ENCODE data around the gene PROSER1. TPM values are rescaled to one million over a fixed set of nuclear protein-coding genes. Genes with fewer than 3 reads are reported as not detected.
"Not testable (repeated sequence)": the region's sequence is repeated elsewhere in the genome, so short reads cannot be mapped to it uniquely, and the experiment has no call there.

PROSER1 gene
- total RNA-seq, 1 donor from 2014 or later, result 10.4 TPM

DNA sequence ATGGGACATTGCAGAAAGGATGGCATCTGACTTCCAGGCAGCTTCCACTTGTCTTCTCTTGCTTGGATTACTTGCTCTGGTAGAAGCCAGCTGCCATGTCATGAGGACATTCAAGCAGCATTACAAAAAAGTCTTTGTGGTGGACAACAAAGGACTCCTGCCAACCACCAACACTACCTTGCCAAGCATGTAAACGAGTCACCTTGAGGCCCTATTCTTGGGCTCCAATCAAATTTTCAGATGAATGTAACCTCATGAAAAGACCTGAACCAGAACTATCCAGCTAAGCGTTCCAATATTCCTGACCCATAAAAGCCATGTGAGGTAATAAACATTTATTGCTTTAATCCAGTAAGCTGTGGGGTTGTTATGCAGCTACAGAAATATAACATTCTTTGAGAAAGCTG is 12.5 kb downstream of the PROSER1 start:
- no peak for DNase-seq (ENCODE audit: low spot score)

DNA sequence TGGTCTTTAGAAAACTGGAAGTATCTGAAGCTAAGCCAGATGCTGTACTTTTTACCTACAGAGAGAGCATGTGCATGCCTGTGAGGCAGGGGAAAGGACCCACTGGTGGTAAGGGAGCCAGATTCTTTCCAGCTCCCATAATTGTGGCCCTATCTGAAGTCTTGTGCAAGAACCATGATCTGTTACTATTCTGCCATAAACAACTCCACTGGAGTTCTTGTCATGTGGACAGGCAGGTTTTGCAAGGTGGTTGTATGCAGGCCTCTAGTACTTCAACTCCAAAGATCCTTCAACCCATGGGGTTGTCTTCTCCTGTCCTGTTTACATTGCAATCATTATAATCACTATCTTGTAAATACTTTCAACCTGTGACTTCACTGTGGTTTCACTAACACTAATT is 14.1 kb downstream of the PROSER1 start:
- peak; percentile 45 for DNase-seq (ENCODE audit: low spot score)

DNA sequence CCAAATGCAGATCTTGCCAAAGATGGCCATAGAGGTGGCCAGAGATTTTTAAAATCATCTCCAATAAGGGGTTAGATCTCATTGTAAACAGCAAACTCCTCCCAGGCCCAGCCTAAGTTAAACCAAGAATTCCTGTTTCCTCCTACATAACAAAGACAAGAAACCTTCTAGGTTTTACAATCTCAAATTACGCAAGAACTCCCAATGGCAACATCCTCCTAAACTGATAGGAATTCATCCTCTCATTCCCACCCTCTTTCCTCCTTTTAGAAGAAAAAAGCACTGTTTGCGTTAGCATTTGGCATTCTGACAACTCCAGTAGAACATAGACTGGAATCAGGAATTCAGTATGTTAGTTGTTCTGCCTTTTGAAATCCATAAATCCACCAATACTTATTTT is 14.6 kb downstream of the PROSER1 start:
- DNase-seq (ENCODE audit: low spot score), result no peak

DNA sequence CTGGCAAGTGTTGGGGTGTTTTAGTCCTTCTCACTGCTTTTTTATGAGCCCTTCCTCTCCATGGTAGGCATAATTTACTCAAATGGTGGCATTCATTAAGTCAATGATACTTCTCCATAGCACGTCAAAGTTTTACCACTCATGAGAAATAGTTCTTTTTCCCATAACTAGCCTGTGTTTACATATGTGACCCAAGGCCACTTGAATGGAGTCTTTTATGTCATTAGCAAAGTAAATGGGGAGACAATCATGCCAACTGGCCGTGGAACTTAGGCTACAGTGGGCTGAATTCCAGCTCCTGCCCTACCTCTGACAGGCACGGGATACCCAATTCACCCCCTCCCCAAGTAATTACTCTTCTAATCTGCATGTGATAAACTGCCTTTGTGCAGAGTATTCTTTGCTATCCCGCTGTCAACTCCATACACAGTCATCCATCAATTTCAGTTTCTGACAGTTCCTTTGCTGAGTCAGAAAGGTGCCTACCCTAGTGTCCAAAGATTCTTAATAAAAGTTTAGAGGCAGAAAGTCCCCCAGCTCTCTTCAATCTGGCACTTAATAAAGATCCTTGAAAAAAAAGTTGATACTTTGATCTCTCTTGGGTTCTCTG is 16.9 kb downstream of the PROSER1 start:
- no peak for DNase-seq (ENCODE audit: low spot score)

DNA sequence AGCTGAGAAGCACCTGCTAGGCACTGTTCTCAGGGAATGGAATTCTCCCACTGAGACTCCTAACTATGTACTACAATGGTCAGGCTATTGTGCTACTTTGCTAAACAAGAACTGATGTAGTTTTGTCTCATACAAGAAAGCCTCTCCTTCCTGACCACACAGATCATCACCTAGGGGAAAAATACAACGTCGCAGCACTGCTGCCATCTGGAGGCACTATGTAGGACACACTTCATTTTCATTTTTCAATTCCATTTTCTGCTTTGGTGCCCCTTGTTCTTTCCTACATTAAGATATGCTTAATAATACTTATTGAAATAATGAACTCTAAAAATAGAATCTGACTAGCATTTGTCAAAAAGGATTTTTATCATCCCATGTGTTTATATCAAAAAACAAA is 21.1 kb downstream of the PROSER1 start:
- DNase-seq (ENCODE audit: low spot score), result no peak

DNA sequence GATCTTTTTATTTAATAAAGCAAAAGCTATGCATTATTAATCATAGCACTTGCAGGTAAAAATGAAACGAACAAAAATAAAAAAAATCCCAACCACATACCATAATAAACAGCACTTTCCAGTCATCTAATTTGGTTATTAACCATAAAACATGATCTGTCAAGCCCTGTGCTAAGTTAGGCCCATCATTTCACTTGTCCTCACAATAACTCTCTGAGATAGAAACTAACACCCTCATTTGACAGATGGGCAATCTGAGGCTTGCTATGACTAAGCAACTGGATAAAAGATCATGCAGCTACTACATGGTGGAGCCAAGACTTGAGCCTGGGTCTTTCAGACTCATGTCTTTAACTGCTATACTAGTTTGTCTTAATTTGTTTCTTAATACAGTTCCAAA is 21.8 kb downstream of the PROSER1 start:
- DNase-seq (ENCODE audit: low spot score), result no peak

DNA sequence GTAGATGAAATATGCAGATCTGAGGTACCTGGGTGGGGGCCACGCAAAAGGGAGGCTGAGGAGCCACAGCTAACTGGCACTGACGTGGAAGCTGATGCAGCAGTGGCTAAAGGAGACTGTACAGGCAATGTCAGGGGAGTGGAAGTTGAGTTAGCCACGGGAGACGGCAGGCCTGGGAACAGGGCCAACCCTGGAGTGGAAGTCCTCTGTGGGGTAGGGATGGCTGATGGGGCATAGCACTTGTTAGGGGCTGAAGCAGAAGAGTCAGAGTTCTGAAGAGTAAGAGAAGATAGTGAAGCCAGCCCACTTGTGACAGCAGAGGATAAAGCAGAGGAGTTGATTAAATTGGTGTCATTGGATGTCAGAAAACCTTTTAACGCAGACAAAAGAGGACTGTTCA is 24.4 kb downstream of the PROSER1 start:
- DNase-seq (ENCODE audit: low spot score), result no peak

DNA sequence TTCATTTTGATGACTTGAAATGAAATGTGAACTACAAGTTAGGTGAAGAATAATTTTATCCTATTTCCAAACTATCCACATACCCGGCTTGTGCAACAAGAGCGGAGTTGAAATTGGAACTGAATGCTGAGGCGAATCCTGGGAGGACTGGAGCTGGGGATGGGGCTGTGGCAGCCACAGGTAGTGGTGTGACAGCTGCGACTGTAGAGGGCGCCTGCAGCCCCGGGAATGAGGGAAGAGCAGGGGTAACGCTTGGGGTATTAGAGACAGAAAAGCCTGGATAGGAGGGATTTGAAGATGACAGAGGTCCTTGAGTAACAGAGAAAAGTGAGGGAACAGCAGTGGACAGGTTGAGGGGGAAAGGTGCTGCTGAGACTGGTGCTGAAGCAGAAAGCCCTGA is 25.3 kb downstream of the PROSER1 start:
- no peak for DNase-seq (ENCODE audit: low spot score)

DNA sequence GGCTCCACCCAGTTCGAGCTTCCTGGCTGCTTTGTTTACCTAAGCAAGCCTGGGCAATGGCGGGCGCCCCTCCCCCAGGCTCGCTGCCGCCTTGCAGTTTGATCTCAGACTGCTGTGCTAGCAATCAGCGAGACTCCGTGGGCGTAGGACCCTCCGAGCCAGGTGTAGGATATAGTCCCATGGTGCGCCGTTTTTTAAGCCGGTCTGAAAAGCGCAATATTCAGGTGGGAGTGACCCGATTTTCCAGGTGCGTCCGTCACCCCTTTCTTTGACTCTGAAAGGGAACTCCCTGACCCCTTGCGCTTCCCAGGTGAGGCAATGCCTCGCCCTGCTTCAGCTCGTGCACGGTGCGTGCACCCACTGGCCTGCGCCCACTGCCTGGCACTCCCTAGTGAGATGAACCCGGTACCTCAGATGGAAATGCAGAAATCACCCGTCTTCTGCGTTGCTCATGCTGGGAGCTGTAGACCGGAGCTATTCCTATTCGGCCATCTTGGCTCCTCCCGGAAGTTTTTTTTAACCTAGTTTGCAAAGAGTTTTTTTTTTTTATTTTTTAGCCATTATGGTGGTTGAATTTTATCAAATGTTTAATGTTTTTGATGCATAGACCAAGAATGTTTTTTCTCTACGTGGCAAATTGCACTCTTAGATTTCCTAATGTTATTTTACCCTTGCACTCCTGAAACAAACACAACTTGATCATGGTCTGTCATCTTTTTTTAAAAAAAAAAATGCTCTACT is 31.3 kb downstream of the PROSER1 start:
- DNase-seq (ENCODE audit: low spot score), result not testable (repeated sequence)

DNA sequence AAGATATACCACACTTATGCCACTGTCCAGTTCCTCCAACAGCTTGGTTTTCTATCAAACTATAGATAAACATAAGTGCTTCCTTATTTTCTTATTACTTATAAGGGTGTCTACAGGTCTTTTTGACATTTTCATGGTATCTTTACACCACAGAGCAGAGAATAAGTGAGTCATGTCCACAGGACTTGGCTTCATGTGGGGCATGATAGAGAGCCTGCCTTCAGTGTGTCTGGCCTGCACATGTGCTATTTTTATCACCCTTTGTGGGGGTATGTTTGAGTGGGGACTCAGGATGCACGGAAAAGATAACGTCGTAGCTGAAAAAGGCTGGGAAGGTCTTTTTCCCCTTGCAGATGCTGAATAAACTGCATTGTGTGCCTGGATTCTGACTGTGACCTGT is 39.1 kb downstream of the PROSER1 start:
- DNase-seq (ENCODE audit: low spot score), result no peak

DNA sequence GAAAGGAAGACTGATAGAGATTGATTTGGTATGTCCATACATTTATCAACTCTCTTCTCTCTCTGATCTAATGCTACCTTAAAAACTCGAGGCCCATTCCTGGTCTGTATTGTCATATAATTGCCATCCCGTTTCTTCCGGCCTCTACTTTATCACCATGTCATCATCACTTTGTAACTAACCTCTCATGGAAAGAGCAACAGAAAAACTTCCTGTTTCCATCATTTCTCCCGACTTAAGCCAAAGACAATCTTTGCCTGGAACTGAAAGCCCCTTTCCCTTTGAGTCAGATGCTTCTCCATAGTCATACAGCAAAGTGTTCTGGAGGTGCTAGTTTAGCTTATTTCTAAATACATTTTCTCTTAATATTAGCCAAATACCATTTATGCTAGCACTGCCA is 44.5 kb downstream of the PROSER1 start:
- no peak for DNase-seq (ENCODE audit: low spot score)

DNA sequence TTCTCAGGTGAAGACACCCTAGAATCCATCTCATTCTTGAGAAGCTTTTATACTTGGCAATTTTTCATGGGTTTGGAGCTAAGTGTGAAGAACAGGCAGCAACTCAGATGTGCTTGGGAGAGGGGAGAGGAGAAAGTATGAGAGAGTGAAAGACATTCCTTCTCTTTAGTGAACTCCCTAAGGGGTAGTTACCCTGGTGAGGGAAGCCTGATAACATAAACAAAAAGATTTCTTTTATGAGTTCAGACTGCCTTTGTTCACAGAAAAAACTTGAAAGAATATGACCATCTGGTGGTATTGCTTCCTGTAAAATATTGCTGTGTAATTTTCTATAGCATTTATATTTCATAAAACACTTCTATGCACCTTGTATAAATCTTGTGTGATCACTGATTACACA is 47.2 kb downstream of the PROSER1 start, which contains the start of gene STOML3:
TSS of gene STOML3 (minus strand) at position 139 of the 400 bp plus-strand sequence. CDS start at position 29, 110 bp downstream.
- peak; percentile 7 for DNase-seq (ENCODE audit: low spot score)

DNA sequence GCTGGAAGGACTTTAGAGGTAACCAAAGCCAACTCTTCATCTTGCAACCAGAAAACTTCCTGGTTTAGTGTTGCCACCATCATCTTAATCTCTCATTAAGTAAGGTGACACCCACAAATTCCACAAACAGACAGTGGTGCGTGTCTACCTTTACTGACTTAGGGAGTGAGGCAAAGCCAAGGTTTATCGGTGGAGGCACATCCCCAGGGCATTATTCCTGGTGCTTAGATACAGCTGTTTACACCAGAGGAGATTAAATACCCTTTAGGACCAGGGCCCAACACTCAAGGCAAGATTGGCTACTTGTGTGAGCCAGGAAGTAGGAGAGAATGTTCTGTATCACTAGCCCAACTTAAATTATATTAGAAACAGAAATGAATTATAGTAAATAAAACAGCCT is 56.8 kb downstream of the PROSER1 start:
- DNase-seq (ENCODE audit: low spot score), result no peak

DNA sequence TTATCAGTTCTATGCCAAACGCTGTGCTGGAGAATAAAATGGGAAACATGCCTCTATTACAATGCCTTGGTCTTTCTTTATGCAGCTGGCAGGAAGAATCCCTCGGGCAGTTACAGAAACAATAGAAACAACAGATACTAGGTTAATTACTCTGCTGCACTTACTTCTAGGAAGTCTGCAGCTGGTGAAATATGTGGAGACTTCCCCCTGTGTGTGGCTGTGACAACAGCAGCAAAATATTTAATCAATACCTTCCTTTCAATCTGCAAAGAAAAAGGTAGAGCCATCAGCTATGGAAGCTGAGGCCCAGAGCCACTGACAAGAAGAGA is 57.2 kb downstream of the PROSER1 start:
- no peak for DNase-seq (ENCODE audit: low spot score)

DNA sequence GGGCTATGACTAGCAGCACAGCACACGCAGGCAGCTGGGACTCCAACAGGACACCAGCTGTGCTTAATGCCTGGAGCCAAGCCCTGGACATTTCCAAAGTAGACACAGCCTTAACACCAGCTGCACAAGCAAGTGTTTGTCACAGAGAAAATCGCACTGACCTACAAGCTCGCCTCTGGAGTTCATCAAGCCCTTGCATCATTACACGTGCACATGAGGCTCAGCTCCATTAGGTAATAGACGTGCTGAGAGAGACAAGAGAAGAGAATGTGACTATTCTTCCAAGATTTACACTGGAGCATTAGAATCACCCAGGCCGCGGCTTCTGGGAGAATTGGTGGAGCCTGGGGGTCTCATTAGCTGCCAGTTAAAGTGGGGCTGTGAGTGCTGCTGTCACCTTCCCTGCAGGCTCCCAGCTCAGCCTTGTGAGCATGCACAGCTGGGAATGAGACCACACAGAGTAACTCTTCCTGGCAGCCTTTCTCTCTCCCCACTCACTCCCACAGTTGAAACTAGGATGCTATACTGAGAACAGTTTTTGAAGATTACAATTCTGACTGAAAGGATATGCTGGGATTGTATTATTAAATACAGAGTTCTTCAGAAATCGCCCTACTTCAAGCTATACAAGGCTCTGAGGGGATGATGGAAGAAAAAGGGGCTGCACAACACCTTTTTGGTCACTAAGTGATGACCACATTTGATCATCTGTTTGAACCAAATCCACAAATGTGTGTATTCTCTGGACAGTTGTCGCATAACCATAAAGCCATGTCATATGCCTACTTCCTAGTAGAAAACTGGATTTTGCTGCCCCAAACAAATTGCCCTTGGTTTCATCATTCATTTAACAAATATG is 57.8 kb downstream of the PROSER1 start:
- DNase-seq (ENCODE audit: low spot score), result peak; percentile 3

DNA sequence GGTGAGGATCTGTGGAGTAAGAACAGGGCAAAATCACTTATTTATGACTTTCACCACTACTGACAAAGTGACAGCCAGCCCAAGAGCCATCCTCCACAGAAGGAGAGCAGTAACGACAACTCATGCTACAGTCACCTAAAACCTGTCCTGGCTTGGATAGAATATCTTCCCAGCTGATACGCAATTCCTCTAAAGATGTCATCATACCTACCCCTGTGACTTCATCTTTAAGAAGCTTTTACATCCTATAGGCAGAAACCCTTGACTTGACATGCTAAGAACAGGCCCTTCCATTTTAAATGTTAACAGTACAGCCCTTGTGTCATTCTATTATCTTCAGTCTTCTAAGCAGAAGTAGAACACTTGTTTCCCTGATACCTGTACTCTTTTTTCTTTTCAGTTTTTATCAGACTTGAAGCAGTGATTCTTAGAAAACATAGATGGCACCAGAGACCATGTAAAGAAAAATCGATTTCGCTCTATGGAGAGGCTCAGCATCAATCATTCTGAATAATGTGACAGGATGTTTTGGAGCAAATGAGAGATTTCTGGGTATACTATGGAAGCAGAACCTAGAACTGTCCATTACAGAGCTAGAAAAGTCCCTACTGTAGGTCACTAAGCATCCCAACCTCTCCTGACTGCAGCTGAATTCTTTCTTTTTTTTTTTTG is 67.4 kb downstream of the PROSER1 start:
- no peak for DNase-seq (ENCODE audit: low spot score)

DNA sequence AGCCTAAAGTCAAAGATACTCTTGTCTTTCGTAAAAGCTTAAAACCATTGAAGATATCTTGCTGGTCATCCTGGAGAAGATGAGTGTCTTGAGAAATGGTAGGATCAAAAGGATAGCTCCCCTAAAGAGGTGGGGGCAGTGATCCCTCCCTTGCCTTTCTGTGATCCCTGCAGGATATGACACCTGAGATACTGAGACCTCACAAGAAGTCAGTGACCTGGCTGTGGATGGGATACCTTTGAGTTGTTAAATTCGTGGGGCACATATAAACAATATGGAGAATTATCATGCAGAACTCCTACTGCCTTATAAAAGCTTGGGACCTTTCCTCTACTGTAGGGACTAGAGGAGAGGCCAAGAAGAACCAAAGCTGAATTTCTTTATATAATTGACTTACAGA is 68.7 kb downstream of the PROSER1 start:
- no peak for DNase-seq (ENCODE audit: low spot score)

DNA sequence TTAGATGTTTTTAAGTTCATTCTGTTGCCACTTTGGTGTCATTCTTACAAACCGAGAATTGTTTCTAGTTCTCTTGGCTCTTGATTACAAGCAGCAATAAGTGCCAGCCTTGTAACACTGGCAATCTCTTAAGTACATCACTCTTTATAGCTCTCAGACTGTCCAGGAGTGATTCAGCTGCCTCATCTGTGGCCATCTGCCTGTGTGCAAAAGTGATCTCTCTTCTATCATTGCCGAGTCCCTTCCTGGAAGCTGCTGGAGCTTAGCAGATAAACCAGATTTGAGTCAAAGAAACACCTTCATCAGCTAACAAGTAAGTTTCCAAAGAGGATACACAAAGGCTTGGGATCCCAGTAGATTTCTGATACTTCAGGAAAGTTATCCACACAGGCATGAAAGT is 70.4 kb downstream of the PROSER1 start:
- no peak for DNase-seq (ENCODE audit: low spot score)

DNA sequence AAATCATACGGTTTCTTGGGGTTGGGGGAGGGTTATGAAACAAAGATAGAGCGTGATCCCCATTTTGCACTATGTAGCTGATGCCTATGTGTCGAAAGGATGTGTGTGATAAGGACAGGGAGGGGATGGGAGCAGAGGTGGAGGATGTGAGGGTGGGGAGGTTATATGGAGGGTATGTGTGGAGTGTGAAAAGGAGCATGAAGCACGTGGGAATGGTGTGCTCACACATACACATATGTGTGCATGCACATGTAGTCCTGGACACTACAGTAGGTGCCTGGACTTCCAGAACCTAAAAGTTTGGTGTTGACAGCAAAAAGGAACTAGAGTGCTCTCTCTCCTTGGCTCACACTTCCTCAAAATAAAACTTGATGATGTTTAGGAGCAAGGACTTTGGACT is 72.6 kb downstream of the PROSER1 start:
- no peak for DNase-seq (ENCODE audit: low spot score)

DNA sequence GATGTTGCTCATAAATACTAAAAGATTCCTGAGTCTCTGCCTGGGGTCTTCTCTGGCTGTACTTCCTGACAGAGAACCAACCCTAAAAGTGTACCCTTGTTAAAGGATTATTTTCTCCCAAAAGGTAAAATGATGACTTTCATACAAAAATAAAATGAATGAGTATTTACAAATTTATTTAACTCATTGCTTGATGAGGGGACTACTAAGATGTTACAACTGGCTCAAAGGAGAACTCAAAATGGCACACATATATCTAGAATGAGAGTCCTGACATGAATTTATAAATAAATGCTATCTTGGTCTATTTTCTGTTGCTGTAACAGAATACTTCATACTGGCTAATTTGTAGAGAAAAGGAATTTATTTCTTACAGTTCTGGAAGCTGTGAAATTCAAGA is 77.7 kb downstream of the PROSER1 start:
- no peak for DNase-seq (ENCODE audit: low spot score)

All from umbilical cord (tissue), 2 donors.